Non-pigmented ciliary epithelial cell (primary cell): ENCODE results near the gene AGXT2.
"Not testable (repeated sequence)": the region's sequence is repeated elsewhere in the genome, so short reads cannot be mapped to it uniquely, and the experiment has no call there.

ENCODE experiments used
- DNase-seq: peaks from one replicate; pipeline ENCODE4 v3.0.0-alpha.2; 2010; ENCODE audit warnings: low read depth

The AGXT2 gene

DNA sequence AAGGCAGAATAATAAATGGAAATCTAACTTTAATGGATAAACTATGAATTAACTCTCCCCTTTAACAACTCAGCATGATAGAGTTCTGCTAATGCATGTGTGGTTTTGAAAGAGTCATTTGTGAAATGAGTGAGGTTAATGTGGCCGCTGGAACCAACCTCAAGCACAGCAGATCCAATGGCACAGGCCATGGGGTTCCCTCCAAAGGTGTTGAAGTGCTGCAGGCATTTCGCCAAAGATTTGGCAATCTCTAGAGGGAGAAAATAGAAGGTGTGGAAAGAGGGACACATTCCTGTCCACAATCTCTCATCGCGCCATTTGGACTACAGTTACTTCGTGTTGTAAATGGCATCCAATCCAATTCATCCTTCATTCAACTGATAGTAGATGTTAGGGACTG is 35.0 kb downstream of the AGXT2 start:
- no peak for DNase-seq

DNA sequence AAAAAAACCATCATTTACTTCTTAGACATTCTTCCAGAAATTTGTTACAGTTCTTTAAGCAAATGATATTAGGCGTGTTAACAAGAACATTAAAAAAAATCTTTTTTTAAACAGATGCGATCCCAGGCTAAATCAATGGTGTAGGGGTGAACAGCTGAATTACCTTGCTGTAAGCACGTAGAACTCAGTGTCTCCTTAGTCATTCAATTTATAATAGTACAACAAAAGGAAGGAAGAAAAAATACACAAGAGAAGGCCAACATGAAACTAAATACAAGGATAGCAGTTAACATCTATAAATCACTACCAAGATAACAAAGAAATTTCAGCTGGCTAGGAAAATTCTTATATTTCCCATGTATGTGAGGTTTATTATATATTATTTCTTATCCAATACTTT is 35.4 kb downstream of the AGXT2 start:
- DNase-seq, result no peak

DNA sequence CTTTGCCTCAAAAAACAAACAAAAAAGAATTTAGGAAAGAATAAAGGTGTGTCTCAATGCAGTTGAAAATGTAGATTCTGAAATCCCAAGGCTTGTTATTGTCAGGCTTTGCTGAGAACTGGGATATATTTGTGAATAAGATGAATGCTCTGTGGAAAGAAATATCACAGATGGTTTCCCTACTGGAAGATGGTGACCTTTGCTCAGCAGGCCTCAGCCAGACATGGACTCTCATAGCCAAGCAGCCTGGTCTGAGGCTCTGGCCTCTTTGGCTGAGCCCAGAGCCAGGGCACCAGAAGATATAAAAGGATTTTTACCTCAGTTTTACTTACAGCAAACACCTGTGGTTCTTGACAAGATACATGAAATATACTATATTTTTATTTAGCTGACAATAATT is 37.1 kb downstream of the AGXT2 start:
- DNase-seq, result no peak

DNA sequence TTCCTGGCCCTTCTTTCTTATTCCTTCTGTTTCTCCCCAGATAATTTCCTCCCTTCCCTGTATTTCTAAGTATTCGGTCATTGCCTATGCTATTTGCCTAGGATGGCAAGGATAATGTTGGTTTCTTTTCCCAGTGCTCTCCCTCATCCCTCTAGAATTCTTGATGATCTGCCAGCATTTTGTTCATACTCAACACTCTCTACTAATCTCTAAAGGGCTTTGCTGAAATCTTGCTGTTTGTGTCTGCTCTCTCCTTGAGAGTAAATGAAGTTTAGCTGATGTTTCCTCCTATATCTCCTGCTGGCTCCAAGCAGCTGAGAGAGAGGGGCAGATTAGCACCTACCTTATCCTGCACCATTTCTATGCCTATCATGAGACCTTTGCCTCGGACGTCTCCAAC is 38.1 kb downstream of the AGXT2 start:
- DNase-seq, result no peak

GRCh38 chr5:35009019-35009418 is 38.7 kb downstream of the AGXT2 start:
- DNase-seq, result no peak

DNA sequence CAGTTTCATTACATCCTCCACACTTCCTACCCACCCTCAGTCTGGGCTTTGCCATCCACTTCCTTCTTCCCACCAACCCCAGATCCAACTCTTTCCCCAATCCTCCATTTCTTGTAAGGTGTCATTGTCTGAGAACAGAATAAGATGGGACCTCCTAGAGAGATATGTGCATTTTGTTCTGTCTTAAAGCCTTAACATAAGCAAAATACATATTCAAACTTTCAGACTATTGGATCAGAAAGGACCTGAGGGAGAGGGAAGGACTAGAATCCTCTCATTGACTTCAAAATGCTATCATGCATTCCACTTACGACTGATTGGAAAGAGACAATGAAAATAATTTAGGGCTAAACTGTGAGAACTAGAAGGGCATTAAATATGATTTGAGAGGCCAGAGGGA is 43.0 kb downstream of the AGXT2 start:
- DNase-seq, result no peak

GRCh38 chr5:35004200-35004599 is 43.5 kb downstream of the AGXT2 start:
- DNase-seq, result no peak

DNA sequence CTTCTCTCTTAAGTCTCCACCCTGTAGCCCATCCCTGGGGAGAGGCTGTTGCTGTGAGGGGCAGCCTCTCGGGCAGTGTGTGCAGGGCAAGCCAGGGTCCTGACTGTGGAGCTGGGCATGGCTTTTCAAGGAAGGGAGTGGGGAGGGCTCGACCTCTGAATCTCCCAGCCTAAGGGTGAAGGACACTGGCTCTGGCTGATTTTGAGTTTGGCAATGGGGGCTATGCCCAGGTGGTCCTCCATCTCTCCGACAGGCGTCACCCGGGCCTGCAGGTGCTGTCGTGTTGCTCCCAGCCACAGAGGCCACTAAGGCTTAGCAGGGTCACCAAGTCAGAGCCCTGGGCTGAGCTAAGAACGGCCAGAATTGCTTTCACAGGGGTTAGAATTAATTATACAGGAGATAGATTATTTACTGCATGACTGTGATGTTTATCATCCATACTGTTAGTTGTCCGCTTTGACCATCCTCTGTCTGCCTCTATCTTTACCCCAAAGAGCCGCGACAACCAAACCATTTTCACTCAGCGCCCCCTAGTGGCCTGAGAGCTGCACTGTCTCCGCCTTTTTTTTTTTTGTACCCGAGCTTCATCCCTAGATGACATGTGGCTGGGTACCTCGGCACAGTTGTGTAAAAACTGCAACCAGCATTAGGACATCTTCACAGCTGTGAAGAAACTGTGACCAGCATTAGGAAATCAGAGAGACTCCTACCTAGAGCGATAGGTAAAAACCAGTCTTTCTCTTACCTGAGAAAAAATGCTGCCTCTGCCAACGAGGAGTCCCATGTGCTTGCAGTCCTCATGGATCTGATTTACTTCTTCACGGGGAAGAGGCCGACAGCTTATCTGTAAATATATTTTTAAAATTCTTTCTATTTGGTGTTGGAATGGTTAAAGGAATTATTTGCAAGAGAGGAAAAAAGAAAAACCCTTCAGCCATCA is 44.5 kb downstream of the AGXT2 start:
- no peak for DNase-seq

DNA sequence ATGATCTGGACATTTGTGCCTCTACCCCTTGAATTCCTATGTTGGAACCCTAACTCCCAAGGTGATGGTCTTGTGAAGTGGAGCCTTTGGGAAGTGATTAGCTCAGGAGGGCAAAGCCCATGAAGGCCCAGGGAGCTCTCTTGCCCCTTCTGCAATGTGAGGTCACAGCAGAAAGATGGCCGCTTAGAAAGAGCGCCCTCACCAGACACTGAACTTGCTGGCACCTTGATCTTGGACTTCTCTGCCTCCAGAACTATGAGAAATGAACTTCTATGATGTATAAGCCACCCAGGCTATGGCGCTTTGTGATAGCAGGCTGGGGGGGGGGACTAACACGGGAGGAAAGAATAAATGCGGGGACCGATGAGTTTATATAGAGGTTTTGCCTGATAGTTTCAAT is 45.3 kb downstream of the AGXT2 start:
- no peak for DNase-seq

DNA sequence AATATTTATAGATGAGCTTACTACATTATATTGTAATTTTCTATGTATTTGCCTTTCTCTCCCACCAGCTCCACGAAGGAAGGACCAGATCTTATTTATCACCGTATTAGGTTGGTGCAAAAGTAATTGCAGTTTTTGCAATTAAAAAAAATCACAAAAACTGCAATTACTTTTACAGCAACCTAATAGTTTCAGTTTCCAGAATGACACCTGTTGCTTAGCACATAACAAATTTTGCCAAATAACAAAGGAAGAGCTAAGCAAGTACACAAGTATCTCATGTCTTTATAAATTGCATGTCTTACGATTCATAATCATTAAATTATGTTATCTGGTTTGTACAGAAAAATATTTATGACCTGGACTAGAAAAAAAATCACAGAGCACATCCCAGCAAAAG is 45.9 kb downstream of the AGXT2 start:
- DNase-seq, result no peak

DNA sequence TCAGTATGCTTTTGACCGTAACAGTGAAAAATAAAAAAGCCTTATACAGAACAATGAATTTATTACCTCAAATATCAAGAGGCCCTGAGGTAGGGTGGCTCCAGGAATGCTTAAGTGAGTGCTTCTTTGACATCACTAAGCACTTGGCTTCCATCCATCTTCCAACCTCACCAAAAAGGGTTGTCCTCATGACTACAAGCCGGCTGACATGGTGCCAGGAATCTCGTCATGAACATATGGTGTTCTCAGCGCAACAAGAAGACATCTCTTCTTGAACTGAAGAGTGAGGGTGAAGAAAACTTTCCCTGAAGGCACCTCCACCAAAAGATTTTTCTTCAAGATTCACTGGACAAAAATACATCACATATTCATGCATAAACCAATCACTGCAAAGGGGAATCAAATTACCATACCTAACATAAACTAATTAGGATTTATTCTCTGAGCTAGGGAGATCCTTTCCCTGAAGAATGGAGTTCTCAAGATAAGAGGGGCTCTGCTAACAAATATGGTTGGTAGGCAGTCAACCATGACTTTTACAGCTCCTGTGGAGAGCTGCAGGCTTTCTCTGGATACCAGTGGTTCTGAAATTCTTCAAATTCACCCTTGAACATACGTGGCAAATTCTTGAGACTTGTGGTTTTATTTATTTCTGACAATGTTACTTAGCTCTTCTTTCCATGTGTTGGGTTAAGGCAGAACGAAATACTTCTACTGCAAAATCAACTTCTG is 49.5 kb downstream of the AGXT2 start:
- DNase-seq, result peak; percentile 57

DNA sequence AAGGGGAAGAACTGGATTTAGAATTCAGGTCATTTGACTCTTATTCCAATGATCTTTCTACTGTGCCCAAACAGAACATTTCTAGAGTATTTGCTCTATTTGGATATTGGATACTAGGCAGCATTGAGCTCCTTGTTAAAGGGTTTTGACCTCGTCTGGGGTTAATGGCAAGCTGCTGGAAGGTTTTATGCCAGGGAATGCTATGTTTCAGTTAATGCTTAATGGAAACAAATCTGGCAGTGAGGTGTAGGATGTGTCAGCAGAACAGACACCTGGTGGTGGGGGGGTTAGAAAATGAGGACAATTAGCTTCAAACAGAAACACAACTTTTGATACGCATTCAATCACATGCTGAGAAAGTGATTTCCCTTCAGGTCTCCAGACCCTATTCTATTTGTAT is 51.5 kb downstream of the AGXT2 start:
- DNase-seq, result no peak

DNA sequence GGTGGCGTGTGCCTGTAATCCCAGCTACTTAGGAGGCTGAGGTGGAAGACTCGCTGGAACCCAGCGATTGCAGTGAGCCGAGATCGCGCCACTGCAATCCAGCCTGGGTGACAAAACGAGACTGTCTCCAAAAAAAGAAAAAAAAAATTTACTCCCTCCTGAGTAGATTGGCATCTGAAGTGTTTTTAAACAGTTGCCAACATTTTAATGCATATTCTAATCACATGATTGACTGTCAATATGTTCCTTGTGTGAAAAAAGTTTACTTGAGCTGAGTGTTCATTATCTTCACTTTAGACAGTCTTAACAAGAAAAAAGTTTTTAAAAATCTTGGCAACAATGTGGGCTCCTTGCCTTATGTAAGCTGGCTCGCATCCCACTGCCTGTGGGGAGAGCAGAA is 53.8 kb downstream of the AGXT2 start:
- no peak for DNase-seq

GRCh38 chr5:34991486-34992238 is 56.1 kb downstream of the AGXT2 start:
- peak; percentile 24 for DNase-seq

- no peak for DNase-seq
Observed at GRCh38 chr5:34986965-34987364, 60.8 kb downstream of the AGXT2 start.

- no peak for DNase-seq
Observed at GRCh38 chr5:34982823-34983222, 64.9 kb downstream of the AGXT2 start.

- no peak for DNase-seq
Observed at GRCh38 chr5:34978681-34979080, 69.1 kb downstream of the AGXT2 start.

DNA sequence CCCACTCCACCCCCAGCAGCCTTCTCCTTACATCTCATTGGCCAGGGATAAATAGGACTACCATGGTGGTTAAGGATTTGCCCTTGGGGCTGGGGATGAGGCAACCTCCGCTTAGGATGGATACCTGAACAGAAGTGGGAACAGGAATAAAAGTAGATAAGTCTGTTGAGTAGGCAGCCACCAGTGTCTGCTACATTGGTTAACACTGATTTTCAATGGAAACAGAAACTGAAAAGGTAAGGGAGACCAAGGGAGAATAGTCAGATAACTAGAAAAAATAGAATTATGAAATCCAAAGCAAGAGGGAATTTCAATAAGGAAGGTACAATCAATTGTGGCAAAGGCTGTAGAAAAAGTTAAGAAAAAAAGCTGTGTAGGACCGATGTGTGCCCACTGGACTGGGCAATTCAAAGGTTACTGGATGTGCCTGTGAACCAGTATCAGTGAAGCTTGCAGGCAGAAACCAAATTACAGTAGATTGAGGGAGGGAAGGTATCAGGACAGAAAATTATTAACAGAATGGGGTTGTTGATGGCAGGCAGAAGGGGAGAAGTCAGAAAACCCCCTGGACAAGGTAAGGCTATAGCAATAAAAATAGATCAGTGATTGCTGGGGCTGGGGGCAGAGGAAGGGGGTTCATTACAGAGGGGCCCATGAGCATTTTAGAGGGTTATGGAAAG is 69.7 kb downstream of the AGXT2 start:
- DNase-seq, result no peak

DNA sequence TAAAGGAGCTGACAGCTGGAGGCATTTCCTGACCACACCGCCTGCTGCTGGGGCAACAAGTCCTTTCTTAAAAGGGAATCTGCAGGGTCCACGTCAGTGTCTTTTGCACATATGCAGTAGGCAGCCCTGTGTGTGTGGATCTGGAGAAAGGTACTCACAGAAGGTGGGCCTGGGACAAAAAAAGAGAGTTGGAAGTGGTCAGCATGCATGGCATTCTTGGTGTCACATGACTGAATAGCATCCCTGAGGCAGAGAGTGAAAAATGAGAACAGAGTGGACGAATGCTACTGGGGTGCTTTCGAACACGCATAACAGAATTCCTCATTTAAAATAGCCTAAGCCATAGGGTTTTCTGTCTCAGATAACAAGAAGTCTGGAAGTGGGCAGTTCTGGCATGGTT is 71.4 kb downstream of the AGXT2 start:
- no peak for DNase-seq

- DNase-seq, result not testable (repeated sequence)
Observed at GRCh38 chr5:34971655-34972054, 76.1 kb downstream of the AGXT2 start.

DNA sequence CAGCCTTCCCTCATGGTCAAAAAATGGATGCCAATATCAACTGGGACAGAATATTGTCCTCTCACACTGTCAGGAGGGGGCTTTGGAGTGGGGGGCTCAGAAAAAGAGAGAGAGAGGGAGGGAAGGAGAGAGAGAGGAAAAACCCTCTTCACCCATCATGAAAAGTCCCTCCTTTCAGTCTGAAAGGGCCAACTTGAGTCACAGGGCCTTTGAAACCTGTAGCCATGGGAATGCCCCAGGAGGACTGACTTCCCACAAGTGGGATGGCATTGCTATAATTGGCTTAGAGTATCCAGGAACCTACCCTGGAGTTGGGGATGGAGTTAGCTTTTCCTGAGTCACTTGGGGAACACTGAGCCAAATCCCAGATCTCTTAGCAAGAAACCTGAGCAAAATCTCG is 77.2 kb downstream of the AGXT2 start:
- DNase-seq, result no peak

GRCh38 chr5:34968258-34968657 is 79.5 kb downstream of the AGXT2 start:
- DNase-seq, result no peak
